HCT116 (cell line): ENCODE results near the gene LTB. TPM values are rescaled to one million over a fixed set of nuclear protein-coding genes. Genes with fewer than 3 reads are reported as not detected.

Source experiments
- ATAC-seq: fragments of 200-7000 bp; cut with Tn5 transposase; 2 replicates; pipeline ENCODE4 v1.9.1; 2020; ENCODE audit warnings: mild to moderate bottlenecking, moderate library complexity
- BruUV-seq: library from RNA; stranded (reverse); fragments of 400-500 nt; replicated peaks from 2 replicates; lab custom pipeline; 2021; lab: Mats Ljungman, UMichigan
- CTCF ChIA-PET: fragments of 300-600 bp; sonication (Branson Sonifier 250); formaldehyde crosslinking; loops from one replicate; lab custom pipeline; 2021; ENCODE audit warnings: antibody characterized with exemption; lab: Charles Lee
- POLR2A ChIA-PET: fragments of 300-600, 350-600 bp; sonication (Branson Sonifier 250); formaldehyde crosslinking; loops from one replicate; lab custom pipeline; 2021; ENCODE audit warnings: antibody characterized with exemption; lab: Charles Lee
- RAD21 ChIA-PET, 2 experiments: fragments of 300-600 bp; sonication (Branson Sonifier 250); formaldehyde crosslinking; loops; one replicate each; lab custom pipeline; 2023; ENCODE audit warnings: low total read pairs in 2 of 2; ENCODE audit not compliant: uncharacterized antibody in 2 of 2, unreplicated experiment in 2 of 2, low non-redundant PET in 1 of 2; lab: Charles Lee
- DNase-seq: peaks from one replicate; pipeline ENCODE4 v3.0.0-alpha.2; 2010; ENCODE audit warnings: low read depth, low spot score
- H2AFZ ChIP-seq: fragments of 200-600 bp; shearing (Covaris generic), sonication (generic); 2 replicates; pipeline ENCODE4 v1.6.1; 2017; ENCODE audit warnings: low read depth, mixed run types, mixed read lengths, antibody characterized with exemption, low read length; ENCODE audit not compliant: poor library complexity, severe bottlenecking
- H3K27ac ChIP-seq: 2 replicates; pipeline ENCODE4 v1.5.1; 2012; ENCODE audit warnings: low read depth, low read length
- H3K27me3 ChIP-seq: fragments of 200-600 bp; sonication (generic); 2 replicates; pipeline ENCODE4 v1.6.1; 2016; ENCODE audit warnings: mixed run types, low read length, mixed read lengths; ENCODE audit not compliant: insufficient read depth
- H3K36me3 ChIP-seq, 2 experiments: fragments of 200-500 bp in 1 of 2; fragments of 200-600 bp in 1 of 2; sonication (Bioruptor generic) in 1 of 2; sonication (generic) in 1 of 2; 2 replicates each; pipeline versions ENCODE4 v1.5.1 to v1.6.1; 2014 to 2016; ENCODE audit warnings: low read length in 2 of 2, inconsistent platforms in 1 of 2, mixed read lengths in 1 of 2, mixed run types in 1 of 2; ENCODE audit not compliant: insufficient read depth in 2 of 2, control insufficient read depth in 1 of 2
- H3K4me1 ChIP-seq, 2 experiments: fragments of 200-600 bp in 1 of 2; sonication (generic) in 1 of 2; 2 replicates each; pipeline versions ENCODE4 v1.5.1 to v1.6.1; 2012 to 2017; ENCODE audit warnings: low read length in 2 of 2, inconsistent platforms in 1 of 2, mild to moderate bottlenecking in 1 of 2, mixed read lengths in 1 of 2, mixed run types in 1 of 2, moderate library complexity in 1 of 2; ENCODE audit not compliant: insufficient read depth in 2 of 2, control insufficient read depth in 1 of 2
- H3K4me2 ChIP-seq: fragments of 200-600 bp; sonication (generic); 2 replicates; pipeline ENCODE4 v1.6.1; 2017; ENCODE audit warnings: mixed run types, low read length, mixed read lengths
- H3K4me3 ChIP-seq, 2 experiments: fragments of 200-600 bp in 1 of 2; sonication (generic) in 1 of 2; replicated peaks in 1 of 2; 2 replicates each; pipeline ENCODE4 v1.5.1; 2011 to 2016; ENCODE audit warnings: low read length in 2 of 2, control low read depth in 1 of 2, low read depth in 1 of 2, mild to moderate bottlenecking in 1 of 2, mixed read lengths in 1 of 2, mixed run types in 1 of 2
- H3K79me2 ChIP-seq: fragments of 200-600 bp; sonication (generic); 2 replicates; pipeline ENCODE4 v1.6.1; 2017; ENCODE audit warnings: mild to moderate bottlenecking, mixed run types, low read length, moderate library complexity, mixed read lengths; ENCODE audit not compliant: insufficient read depth
- H3K9ac ChIP-seq: fragments of 200-600 bp; sonication (generic); 2 replicates; pipeline ENCODE4 v1.6.1; 2016; ENCODE audit warnings: low read length, mixed read lengths
- H3K9me2 ChIP-seq: fragments of 200-600 bp; sonication (generic), shearing (Covaris generic); 2 replicates; pipeline ENCODE4 v1.6.1; 2017; ENCODE audit warnings: mixed run types, mild to moderate bottlenecking, moderate library complexity; ENCODE audit not compliant: insufficient read depth
- H3K9me3 ChIP-seq, 2 experiments: fragments of 200-500 bp in 1 of 2; fragments of 200-600 bp in 1 of 2; sonication (Bioruptor generic) in 1 of 2; sonication (generic) in 1 of 2; 2 replicates each; pipeline ENCODE4 v1.6.1; 2014 to 2017; ENCODE audit warnings: low read length in 2 of 2, mixed read lengths in 2 of 2, inconsistent platforms in 1 of 2, low read depth in 1 of 2, mild to moderate bottlenecking in 1 of 2, mixed run types in 1 of 2, moderate library complexity in 1 of 2; ENCODE audit not compliant: control insufficient read depth in 1 of 2, insufficient read depth in 1 of 2
- H4K20me1 ChIP-seq: fragments of 200-600 bp; sonication (generic), shearing (Covaris generic); 2 replicates; pipeline ENCODE4 v1.6.1; 2017; ENCODE audit warnings: mixed run types, mild to moderate bottlenecking, moderate library complexity; ENCODE audit not compliant: insufficient read depth
- EZH2 ChIP-seq: fragments of 200-600 bp; sonication (generic); IDR thresholded peaks from 2 replicates; pipeline ENCODE4 v1.6.1; 2017; ENCODE audit warnings: antibody characterized with exemption, mixed run types
- JUND ChIP-seq: IDR thresholded peaks from 2 replicates; pipeline ENCODE4 v1.6.1; 2012
- intact Hi-C: fragments of 100-400 bp; cut with micrococcal nuclease; formaldehyde crosslinking; loops from 2 replicates; pipeline ENCODE4 v1.10.0; 2022
- total RNA-seq: library from RNA; stranded (reverse); gene quantifications from one replicate; pipeline ENCODE4 v1.2.1, GENCODE V29; 2021; ENCODE audit not compliant: unreplicated experiment

Gene LTB
- total RNA-seq, 1 experiment from 2014 or later, result 0.64 TPM

- H3K36me3 ChIP-seq, result peaks cover 59 to 64% of the 10 kb centered on the region in 2 experiments
- H3K4me3 ChIP-seq, result no peak overlapping the region
- no peaks in the 10 kb centered on the region for H3K9me2 ChIP-seq
- ChIA-PET CTCF (no interaction called here), RAD21 (no interaction called here)
- no peak for DNase-seq
- no peak overlapping the region for H3K4me2 ChIP-seq
- peaks cover 86% of the 10 kb centered on the region for H3K79me2 ChIP-seq
- H2AFZ ChIP-seq, result no peak overlapping the region
- no peak for ATAC-seq
- H4K20me1 ChIP-seq, result peaks cover 40% of the 10 kb centered on the region; the same call in 1 of the 2 replicates
- no peaks in the 10 kb centered on the region for H3K27me3 ChIP-seq
- H3K4me1 ChIP-seq, result peaks cover 14 to 26% of the 10 kb centered on the region in 2 experiments
- no peaks in the 10 kb centered on the region for H3K9me3 ChIP-seq
- no peak overlapping the region for H3K9ac ChIP-seq
- no peak for TF ChIP-seq JUND
- TF ChIP-seq, all 23 proteins: peak for 0
- no peak overlapping the region for H3K27ac ChIP-seq
- BruUV-seq, result no TSS peak
- intact Hi-C loops, result no loop called here
- POLR2A ChIA-PET, result no interaction called here
Observed at GRCh38 chr6:31538805-31539400, 43.3 kb downstream of the LTB start.

DNA sequence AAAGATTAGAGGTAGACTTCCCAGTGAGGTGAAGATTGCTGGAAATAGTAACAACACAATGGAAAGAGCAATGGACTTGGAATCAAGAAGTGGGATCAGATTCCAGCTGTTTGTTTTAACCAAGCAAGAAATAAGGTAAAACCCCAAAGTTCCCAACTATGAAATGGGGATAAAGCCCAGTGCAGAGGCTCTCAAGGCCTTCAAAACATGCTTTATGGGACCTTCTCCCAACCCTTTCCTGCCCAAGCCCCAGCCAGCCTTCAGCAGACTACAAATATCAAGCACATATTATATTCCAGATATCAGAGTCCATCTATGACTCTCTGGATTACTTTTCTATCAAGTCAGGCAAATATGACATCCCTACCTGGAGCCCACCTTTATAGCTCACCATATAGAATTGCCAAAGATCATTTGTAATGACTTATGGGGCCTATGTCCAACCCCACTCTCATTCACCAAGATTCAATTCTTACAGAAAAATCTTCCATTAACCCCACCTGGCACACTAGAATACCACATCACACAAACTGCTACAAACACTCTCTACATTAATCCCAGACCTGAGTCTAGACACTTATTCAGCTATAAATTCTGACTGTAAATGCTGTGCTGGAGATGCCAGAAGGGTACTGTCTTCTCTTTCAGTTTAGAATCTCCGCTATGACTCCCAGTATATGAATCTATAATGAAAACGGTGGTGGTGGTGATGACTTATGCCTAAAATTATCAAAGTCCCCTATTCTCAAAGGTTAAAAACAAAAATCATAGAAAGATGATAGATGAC, 46.5 kb downstream of the LTB start:
- H3K4me3 ChIP-seq, result no peak overlapping the region
- H3K4me2 ChIP-seq, result no peak overlapping the region
- POLR2A ChIA-PET, result interaction anchor here (0.6 kb wide), 1 partner anchor 487 kb away, joined by 3 read pairs; no protein-coding TSS in a partner anchor
- H3K9ac ChIP-seq, result no peak overlapping the region
- H3K9me3 ChIP-seq, result no peaks in the 10 kb centered on the region
- no TSS peak for BruUV-seq
- H3K9me2 ChIP-seq, result no peaks in the 10 kb centered on the region
- no peak for TF ChIP-seq EZH2
- peaks cover 42% of the 10 kb centered on the region; the same call in 1 of the 2 replicates for H4K20me1 ChIP-seq
- intact Hi-C loops, result no loop called here
- H3K4me1 ChIP-seq, result peaks cover 6 to 17% of the 10 kb centered on the region in 2 experiments
- no peak overlapping the region for H2AFZ ChIP-seq
- H3K27ac ChIP-seq, result no peak overlapping the region
- CTCF ChIA-PET, result no interaction called here
- no peak for DNase-seq
- peaks cover 83% of the 10 kb centered on the region for H3K79me2 ChIP-seq
- H3K36me3 ChIP-seq, result peaks cover 82 to 92% of the 10 kb centered on the region in 2 experiments
- RAD21 ChIA-PET, result no interaction called here
- ATAC-seq, result no peak
- H3K27me3 ChIP-seq, result no peaks in the 10 kb centered on the region
